Cardiac septum (tissue), 1 donor: ENCODE measurements around the gene OTOG. TPM values are rescaled to one million over a fixed set of nuclear protein-coding genes. Genes with fewer than 3 reads are reported as not detected.

Experiments
- DNase-seq: peaks from one replicate; pipeline ENCODE4 v3.0.0-alpha.2; 2020; ENCODE audit warnings: low spot score
- intact Hi-C: fragments of 100-400 bp; cut with DNase I; formaldehyde crosslinking; loops from one replicate; pipeline ENCODE4 v1.14.0; 2022
- total RNA-seq: library from RNA; stranded (reverse); fragmentation: NEBNext Ultra II Directional; extraction: Animal tissue kit (Norgen Biotek cat#: 25700); gene quantifications from one replicate; pipeline ENCODE4 v1.2.1, GENCODE V29; 2021
- donor health status: DM: no; HTN: no; CAD: no.

The OTOG gene
- total RNA-seq, 1 donor from 2014 or later = not detected

- no peak for DNase-seq
- intact Hi-C loops = no loop called here
Measured at GRCh38 chr11:17639091-17639490, 92.0 kb downstream of the OTOG start.

GRCh38 chr11:17639781-17640180 lies 92.7 kb downstream of the OTOG start:
- no peak for DNase-seq
- intact Hi-C loops = no loop called here

GRCh38 chr11:17640493-17641164 lies 93.6 kb downstream of the OTOG start:
- no peak for DNase-seq
- intact Hi-C loops = no loop called here

GRCh38 chr11:17641792-17642350 lies 94.8 kb downstream of the OTOG start:
- no peak for DNase-seq
- intact Hi-C loops = no loop called here

GRCh38 chr11:17642370-17642769 lies 95.3 kb downstream of the OTOG start:
- intact Hi-C loops = no loop called here
- DNase-seq = no peak

GRCh38 chr11:17642980-17643379 lies 95.9 kb downstream of the OTOG start:
- DNase-seq = no peak
- intact Hi-C loops = no loop called here

GRCh38 chr11:17643506-17644405 lies 96.7 kb downstream of the OTOG start:
- intact Hi-C loops = no loop called here
- no peak for DNase-seq

- intact Hi-C loops = no loop called here
- DNase-seq = no peak
Measured at GRCh38 chr11:17645190-17645970, 98.3 kb downstream of the OTOG start.

- DNase-seq = no peak
- intact Hi-C loops = no loop called here
Measured at GRCh38 chr11:17646451-17647145, 99.5 kb downstream of the OTOG start.

GRCh38 chr11:17648528-17648927 lies 101.5 kb downstream of the OTOG start:
- intact Hi-C loops = no loop called here

GRCh38 chr11:17649261-17649660 lies 102.2 kb downstream of the OTOG start:
- intact Hi-C loops = no loop called here
- no peak for DNase-seq

More at GRCh38 chr11:17648528-17648927, 101.5 kb downstream of the OTOG start:
- DNase-seq = no peak

- DNase-seq = no peak
- intact Hi-C loops = no loop called here
Measured at GRCh38 chr11:17649696-17650095, 102.6 kb downstream of the OTOG start.

GRCh38 chr11:17650127-17650911 lies 103.3 kb downstream of the OTOG start:
- DNase-seq = no peak
- intact Hi-C loops = no loop called here

GRCh38 chr11:17651061-17651460 lies 104.0 kb downstream of the OTOG start:
- intact Hi-C loops = no loop called here
- DNase-seq = no peak

- intact Hi-C loops = no loop called here
- DNase-seq = no peak
Measured at GRCh38 chr11:17651681-17652080, 104.6 kb downstream of the OTOG start.

GRCh38 chr11:17652556-17652955 lies 105.5 kb downstream of the OTOG start:
- intact Hi-C loops = no loop called here
- DNase-seq = no peak

- intact Hi-C loops = no loop called here
- no peak for DNase-seq
Measured at GRCh38 chr11:17653611-17654010, 106.6 kb downstream of the OTOG start.

GRCh38 chr11:17655682-17656081 lies 108.6 kb downstream of the OTOG start:
- intact Hi-C loops = no loop called here
- no peak for DNase-seq

GRCh38 chr11:17658211-17658610 lies 111.2 kb downstream of the OTOG start:
- DNase-seq = no peak
- intact Hi-C loops = no loop called here
